NCI-H446 treated with DMSO at 0.1 percent for 48 hours (cell line): ENCODE measurements around the gene TYW5.
"Not testable (repeated sequence)": the region's sequence is repeated elsewhere in the genome, so short reads cannot be mapped to it uniquely, and the experiment has no call there.

Source experiments
- DNase-seq: peaks from one replicate; lab custom pipeline; 2025; lab: John Stamatoyannopoulos, UW

TYW5 gene

GRCh38 chr2:199914372-199914958 lies 40.8 kb downstream of the TYW5 start:
- no peak for DNase-seq

- not testable (repeated sequence) for DNase-seq
Observed at GRCh38 chr2:199912553-199913114, 42.7 kb downstream of the TYW5 start.

- no peak for DNase-seq
Observed at GRCh38 chr2:199911877-199912161, 43.5 kb downstream of the TYW5 start.

DNA sequence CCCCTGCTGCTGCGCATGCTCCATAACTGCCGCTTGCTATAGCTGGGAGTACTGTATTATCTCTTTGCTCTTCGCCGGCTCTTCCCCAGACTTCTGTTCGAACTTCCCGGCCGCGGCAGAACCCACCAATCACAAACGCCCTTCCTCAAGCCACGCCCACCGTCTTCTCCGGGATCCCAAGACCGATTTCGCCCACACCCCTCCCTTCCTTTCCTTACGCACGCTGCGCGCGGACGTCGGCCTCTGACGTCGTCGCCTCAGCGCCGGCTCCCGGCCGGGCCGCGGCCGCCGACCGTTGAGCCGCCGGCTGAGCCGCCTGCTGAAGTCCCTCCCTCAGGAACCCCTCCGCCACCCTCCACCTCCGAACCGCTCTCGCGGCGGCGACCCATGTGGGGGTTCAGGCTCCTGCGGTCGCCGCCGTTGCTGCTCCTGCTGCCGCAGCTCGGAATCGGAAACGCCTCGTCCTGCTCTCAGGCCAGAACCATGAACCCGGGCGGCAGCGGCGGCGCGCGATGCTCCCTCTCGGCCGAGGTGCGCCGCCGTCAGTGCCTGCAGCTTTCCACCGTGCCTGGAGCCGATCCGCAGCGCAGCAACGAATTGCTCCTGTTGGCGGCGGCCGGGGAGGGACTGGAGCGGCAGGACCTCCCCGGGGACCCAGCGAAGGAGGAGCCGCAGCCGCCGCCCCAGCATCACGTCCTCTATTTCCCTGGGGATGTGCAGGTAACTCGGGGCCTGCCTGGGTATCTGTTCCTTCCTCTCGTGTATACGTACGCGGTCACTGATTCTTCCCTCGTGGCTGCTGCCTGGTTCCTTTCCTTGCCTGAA lies 44.0 kb downstream of the TYW5 start, which contains the start of gene C2orf69:
Gene C2orf69 (plus strand): TSS at position 242 of the 825 bp plus-strand sequence. CDS start 146 bp downstream, at position 388.
- DNase-seq, result peak; percentile 98

DNA sequence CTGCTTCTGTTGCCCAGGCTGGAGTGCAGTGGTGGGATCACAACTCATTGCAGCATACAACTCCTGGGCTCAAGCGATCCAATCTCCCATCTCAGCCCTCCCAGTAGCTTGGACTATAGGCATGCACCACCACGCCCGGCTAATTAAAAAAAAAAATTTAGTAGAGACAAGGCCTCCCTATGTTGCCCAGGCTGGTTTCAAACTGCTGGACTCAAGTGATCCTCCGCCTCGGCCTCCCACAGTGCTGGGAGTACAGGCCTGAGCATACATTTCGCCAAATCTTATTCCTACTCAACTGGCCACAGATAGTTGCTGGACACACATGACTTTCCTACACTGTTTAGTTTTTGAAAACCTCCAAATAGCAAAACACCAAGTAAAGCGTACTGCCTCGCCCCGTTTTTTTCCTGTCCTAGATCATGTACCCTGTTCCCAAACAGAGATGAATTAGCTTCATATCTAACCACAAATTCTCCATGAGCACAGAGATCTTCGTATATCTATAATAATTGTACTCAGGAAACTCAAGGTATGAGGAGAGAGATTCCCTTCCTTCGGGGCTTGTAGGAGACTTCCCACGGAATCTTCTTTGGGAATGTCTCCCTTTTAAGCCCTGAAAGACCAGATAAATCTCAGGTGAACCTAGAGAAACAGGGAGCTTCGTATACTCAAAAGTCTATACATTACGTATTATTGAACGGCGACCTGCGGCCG lies 44.8 kb downstream of the TYW5 start:
- DNase-seq, result no peak

- DNase-seq, result no peak
Observed at GRCh38 chr2:199907008-199907714, 48.1 kb downstream of the TYW5 start.

- DNase-seq, result no peak
Observed at GRCh38 chr2:199903111-199903510, 52.2 kb downstream of the TYW5 start.

DNA sequence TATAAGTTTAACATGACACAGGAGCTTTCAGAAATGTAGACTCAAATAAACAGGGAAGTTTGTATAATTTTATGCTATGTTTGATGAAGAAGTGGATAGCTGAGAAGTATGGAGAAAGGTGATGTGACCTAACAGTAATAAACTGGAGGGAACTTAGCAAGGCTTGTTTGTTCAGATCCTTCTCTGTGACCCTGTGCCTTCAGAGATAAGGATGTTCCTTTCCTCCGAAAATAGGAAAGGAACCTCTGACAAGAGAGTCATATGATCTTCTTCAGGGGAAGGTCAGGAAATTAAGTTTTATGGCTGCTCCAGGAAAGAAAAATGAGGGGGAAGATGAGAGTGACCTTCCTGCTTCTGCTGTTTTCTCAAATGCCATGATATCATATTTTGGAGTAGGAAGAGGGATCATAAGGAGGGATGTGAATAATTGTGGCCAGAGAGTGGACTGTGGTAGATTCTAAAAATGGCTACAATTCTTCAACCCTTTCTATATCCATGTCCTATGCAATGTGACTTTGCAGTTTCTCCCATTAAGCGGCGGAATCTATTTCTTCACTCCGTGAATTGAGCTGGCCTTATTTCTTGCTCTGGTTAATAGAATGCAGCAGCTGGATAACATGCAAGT lies 52.7 kb downstream of the TYW5 start:
- DNase-seq, result no peak

DNA sequence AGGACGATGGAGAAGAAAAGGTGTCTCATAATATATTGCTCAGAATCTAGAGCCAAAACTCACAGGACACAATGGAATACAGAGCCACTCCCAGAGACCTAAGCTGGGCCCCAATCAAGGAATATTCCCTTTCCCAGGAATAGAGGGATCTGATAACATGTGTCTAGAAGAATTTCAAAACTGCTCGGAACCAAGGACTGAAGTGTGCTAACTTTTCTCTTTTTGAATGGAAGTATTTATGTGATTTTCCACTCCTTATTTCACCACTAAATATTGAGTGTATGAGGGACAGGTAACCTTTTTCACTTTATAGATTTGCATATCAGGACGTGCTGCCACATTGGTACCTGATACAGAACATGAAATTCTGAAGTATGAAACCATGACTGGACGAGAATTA lies 53.3 kb downstream of the TYW5 start:
- DNase-seq, result no peak

- DNase-seq, result no peak
Observed at GRCh38 chr2:199896617-199897016, 58.7 kb downstream of the TYW5 start.

DNA sequence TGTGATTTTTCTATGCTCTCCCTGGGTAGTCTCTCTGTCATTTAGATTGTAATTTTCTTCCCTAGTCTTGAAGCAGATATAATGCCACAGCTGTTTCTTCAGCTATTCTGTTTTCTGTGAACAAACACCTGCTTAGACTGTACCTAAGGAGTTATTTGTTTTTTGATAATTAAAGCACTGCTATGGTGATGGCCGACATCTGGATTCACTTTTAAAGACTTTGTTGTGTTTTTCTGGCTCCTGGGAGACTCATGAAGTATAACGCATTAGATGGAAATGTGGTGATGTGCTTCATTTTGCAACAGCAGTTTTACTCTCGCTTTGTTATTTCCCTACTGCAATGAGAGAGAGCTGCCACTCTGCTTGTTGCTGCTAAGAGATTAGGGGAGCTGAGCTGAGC lies 59.9 kb downstream of the TYW5 start:
- DNase-seq, result no peak

DNA sequence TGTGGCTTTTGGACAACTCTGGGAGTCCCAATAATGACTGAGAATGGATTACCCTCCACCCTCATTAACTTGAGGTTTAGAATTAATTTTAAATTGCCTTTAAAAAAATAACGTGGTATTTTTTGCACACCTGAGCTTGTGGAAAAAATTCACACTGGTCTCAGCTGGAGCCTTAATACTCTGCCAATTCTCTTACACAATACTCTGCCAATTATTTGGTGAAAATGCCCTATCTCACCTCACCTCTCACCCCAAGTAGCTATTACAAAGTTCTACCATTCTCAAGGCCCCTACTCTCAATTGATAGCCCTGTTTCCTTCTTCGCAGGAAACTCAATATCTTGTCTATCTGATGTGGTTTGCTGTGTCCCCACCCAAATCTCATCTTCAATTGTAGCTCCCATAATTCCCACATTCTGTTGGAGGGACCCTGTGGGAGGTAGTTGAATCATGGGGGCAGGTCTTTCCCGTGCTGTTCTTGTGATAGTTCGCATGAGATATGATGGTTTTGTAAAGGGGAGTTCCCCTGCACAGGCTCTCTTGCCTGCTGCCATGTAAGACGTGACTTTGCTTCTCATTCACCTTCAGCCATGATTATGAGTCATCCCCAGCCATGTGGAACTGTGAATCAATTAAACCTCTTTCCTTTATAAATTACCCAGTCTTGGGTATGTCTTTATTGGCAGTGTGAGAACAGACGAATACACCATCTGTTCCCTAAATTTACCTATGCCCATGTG lies 71.6 kb downstream of the TYW5 start:
- no peak for DNase-seq

- no peak for DNase-seq
Observed at GRCh38 chr2:199882667-199883066, 72.6 kb downstream of the TYW5 start.
